Panc1 (cell line): ENCODE results near the gene TUB. TPM values are rescaled to one million over a fixed set of nuclear protein-coding genes. Genes with fewer than 3 reads are reported as not detected.
A peak's percentile ranks its signal among the peaks of the same experiment; 100 is the strongest.

ENCODE experiments used
- ATAC-seq: fragments of 200-7000 bp; cut with Tn5 transposase; 2 replicates; pipeline ENCODE4 v1.9.1; 2020; ENCODE audit warnings: mild to moderate bottlenecking, moderate library complexity
- BruUV-seq: library from RNA; stranded (reverse); fragments of 400-500 nt; replicated peaks from 2 replicates; lab custom pipeline; 2021; lab: Mats Ljungman, UMichigan
- CTCF ChIA-PET: fragments of 300-600 bp; sonication (Branson Sonifier 250); formaldehyde crosslinking; loops from one replicate; lab custom pipeline; 2022; ENCODE audit warnings: antibody characterized with exemption; lab: Charles Lee
- POLR2A ChIA-PET: fragments of 300-600 bp; sonication (Branson Sonifier 250); formaldehyde crosslinking; loops from one replicate; lab custom pipeline; 2022; ENCODE audit warnings: antibody characterized with exemption; lab: Charles Lee
- DNase-seq: peaks from one replicate; pipeline ENCODE4 v3.0.0-alpha.2; 2010; ENCODE audit warnings: low read depth, low spot score
- H3K27ac ChIP-seq: 2 replicates; pipeline ENCODE4 v1.5.1; 2011; ENCODE audit warnings: mild to moderate bottlenecking, low read length, inconsistent platforms
- H3K27me3 ChIP-seq: fragments of 200-500 bp; sonication (Bioruptor generic); 2 replicates; pipeline ENCODE4 v1.6.0; 2014; ENCODE audit warnings: low read length, inconsistent platforms; ENCODE audit not compliant: control insufficient read depth, insufficient read depth
- H3K36me3 ChIP-seq: fragments of 200-500 bp; sonication (Bioruptor generic); 2 replicates; pipeline ENCODE4 v1.5.1; 2014; ENCODE audit warnings: inconsistent platforms, mild to moderate bottlenecking, low read length, moderate library complexity; ENCODE audit not compliant: control insufficient read depth, insufficient read depth
- H3K4me1 ChIP-seq: 2 replicates; pipeline ENCODE4 v1.5.1; 2011; ENCODE audit warnings: inconsistent platforms, mild to moderate bottlenecking, low read length, moderate library complexity; ENCODE audit not compliant: control insufficient read depth, insufficient read depth
- H3K4me3 ChIP-seq, 2 experiments: 2 replicates each; pipeline ENCODE4 v1.5.1; 2011 to 2012; ENCODE audit warnings: low read depth in 2 of 2, low read length in 2 of 2, mild to moderate bottlenecking in 2 of 2, inconsistent platforms in 1 of 2, moderate library complexity in 1 of 2
- H3K9me3 ChIP-seq: fragments of 200-500 bp; sonication (Bioruptor generic); 2 replicates; pipeline ENCODE4 v1.5.1; 2014; ENCODE audit warnings: low read depth, mild to moderate bottlenecking, inconsistent platforms, low read length, moderate library complexity; ENCODE audit not compliant: control insufficient read depth, insufficient read depth
- POLR2AphosphoS5 ChIP-seq: IDR thresholded peaks from 2 replicates; pipeline ENCODE4 v1.6.1; 2012; ENCODE audit warnings: mild to moderate bottlenecking, low read depth, low read length, moderate library complexity
- SIN3A ChIP-seq: IDR thresholded peaks from 2 replicates; pipeline ENCODE4 v1.6.1; 2012; ENCODE audit warnings: low read depth, mild to moderate bottlenecking, low read length, moderate library complexity, borderline replicate concordance; ENCODE audit not compliant: insufficient read depth
- TCF7L2 ChIP-seq: IDR thresholded peaks from 2 replicates; pipeline ENCODE4 v1.6.1; 2011; ENCODE audit warnings: mild to moderate bottlenecking, low read depth, low read length, inconsistent platforms
- in situ Hi-C: cut with HindIII; loops from 2 replicates; pipeline ENCODE4 v1.10.0; 2016; ENCODE audit warnings: low sequenced_read_pairs, low pct_unique_long_range_greater_than_20kb
- intact Hi-C: fragments of 100-400 bp; cut with micrococcal nuclease; formaldehyde crosslinking; loops from one replicate; pipeline ENCODE4 v1.10.0; 2022; ENCODE audit not compliant: unreplicated experiment
- total RNA-seq: library from RNA; stranded (reverse); gene quantifications from one replicate; pipeline ENCODE4 v1.2.1, GENCODE V29; 2021; ENCODE audit not compliant: unreplicated experiment
- TF ChIP-seq, protein P1 (sequence below), 2 experiments: IDR thresholded peaks; 2 replicates each; pipeline ENCODE4 v1.6.1; 2011 to 2012; ENCODE audit warnings: low read depth in 2 of 2, control low read depth in 1 of 2, low read length in 1 of 2, mild to moderate bottlenecking in 1 of 2, moderate library complexity in 1 of 2; ENCODE audit not compliant: insufficient read depth in 1 of 2
- TF ChIP-seq, protein P2 (sequence below): fragments of 450-650 bp; IDR thresholded peaks from 2 replicates; pipeline ENCODE4 v1.5.1; 2017; ENCODE audit warnings: mild to moderate bottlenecking

Gene TUB
- total RNA-seq, 1 experiment from 2014 or later: 4.3 TPM

DNA sequence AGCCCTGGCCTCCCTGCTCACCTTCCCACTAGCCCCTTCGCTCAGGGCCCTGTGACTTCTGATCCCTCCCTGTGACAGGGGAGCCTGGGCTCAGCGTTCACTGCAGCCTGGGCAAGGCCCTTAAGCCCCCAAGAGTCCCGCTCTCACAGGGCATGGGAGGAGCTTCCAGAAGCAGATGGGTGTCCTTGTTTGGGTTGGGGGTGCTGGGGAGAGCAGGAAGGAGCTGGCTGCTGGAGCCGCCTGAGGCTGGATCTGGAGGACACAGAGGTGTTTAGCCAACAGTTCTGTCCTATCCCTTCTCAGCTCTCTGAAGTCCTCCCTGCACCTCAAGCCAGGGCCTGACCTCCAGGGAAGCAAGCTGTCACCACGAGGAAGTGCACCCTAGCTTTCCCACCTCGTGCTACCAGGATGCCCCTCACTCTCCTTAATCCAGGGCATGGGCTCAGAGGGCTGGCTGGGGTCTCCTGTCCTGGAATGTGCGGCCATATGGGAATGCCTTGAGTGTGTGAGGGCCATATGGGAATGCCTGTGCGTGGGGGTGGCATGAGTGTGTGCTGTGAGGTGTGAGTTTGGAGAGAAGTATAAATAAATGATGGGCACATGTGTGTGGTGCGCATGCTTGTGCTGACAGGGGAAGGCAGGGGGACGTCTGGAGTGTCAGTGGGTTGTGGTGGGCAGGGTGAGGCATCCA is 25.0 kb upstream of the TUB start:
- in situ Hi-C loops (no loop called here), intact Hi-C loops (no loop called here)
- H3K9me3 ChIP-seq: no peaks in the 10 kb centered on the region
- no TSS peak for BruUV-seq
- H3K4me1 ChIP-seq: no peaks in the 10 kb centered on the region
- H3K27me3 ChIP-seq: peaks cover 15% of the 10 kb centered on the region
- no peak overlapping the region for H3K4me3 ChIP-seq
- DNase-seq (no peak), ATAC-seq (peak; percentile 22; the same call in 1 of the 2 replicates)
- CTCF ChIA-PET: interaction anchor here (0.7 to 0.9 kb wide), 2 partner anchors 34 to 62 kb away, joined by 3 to 4 read pairs; no protein-coding TSS in a partner anchor
- H3K36me3 ChIP-seq: no peaks in the 10 kb centered on the region
- POLR2A ChIA-PET: no interaction called here
- H3K27ac ChIP-seq: no peak overlapping the region
- TF ChIP-seq POLR2AphosphoS5 (no peak), SIN3A (no peak), TCF7L2 (no peak)
- TF ChIP-seq, protein P1, sequence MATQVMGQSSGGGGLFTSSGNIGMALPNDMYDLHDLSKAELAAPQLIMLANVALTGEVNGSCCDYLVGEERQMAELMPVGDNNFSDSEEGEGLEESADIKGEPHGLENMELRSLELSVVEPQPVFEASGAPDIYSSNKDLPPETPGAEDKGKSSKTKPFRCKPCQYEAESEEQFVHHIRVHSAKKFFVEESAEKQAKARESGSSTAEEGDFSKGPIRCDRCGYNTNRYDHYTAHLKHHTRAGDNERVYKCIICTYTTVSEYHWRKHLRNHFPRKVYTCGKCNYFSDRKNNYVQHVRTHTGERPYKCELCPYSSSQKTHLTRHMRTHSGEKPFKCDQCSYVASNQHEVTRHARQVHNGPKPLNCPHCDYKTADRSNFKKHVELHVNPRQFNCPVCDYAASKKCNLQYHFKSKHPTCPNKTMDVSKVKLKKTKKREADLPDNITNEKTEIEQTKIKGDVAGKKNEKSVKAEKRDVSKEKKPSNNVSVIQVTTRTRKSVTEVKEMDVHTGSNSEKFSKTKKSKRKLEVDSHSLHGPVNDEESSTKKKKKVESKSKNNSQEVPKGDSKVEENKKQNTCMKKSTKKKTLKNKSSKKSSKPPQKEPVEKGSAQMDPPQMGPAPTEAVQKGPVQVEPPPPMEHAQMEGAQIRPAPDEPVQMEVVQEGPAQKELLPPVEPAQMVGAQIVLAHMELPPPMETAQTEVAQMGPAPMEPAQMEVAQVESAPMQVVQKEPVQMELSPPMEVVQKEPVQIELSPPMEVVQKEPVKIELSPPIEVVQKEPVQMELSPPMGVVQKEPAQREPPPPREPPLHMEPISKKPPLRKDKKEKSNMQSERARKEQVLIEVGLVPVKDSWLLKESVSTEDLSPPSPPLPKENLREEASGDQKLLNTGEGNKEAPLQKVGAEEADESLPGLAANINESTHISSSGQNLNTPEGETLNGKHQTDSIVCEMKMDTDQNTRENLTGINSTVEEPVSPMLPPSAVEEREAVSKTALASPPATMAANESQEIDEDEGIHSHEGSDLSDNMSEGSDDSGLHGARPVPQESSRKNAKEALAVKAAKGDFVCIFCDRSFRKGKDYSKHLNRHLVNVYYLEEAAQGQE (IDR thresholded peaks at IDR 0.05; ENCODE audit: insufficient read depth in 1 of 2, low read depth in 2 of 2, low read length in 1 of 2): no peak
- TF ChIP-seq, protein P2, sequence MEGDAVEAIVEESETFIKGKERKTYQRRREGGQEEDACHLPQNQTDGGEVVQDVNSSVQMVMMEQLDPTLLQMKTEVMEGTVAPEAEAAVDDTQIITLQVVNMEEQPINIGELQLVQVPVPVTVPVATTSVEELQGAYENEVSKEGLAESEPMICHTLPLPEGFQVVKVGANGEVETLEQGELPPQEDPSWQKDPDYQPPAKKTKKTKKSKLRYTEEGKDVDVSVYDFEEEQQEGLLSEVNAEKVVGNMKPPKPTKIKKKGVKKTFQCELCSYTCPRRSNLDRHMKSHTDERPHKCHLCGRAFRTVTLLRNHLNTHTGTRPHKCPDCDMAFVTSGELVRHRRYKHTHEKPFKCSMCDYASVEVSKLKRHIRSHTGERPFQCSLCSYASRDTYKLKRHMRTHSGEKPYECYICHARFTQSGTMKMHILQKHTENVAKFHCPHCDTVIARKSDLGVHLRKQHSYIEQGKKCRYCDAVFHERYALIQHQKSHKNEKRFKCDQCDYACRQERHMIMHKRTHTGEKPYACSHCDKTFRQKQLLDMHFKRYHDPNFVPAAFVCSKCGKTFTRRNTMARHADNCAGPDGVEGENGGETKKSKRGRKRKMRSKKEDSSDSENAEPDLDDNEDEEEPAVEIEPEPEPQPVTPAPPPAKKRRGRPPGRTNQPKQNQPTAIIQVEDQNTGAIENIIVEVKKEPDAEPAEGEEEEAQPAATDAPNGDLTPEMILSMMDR: no peak

DNA sequence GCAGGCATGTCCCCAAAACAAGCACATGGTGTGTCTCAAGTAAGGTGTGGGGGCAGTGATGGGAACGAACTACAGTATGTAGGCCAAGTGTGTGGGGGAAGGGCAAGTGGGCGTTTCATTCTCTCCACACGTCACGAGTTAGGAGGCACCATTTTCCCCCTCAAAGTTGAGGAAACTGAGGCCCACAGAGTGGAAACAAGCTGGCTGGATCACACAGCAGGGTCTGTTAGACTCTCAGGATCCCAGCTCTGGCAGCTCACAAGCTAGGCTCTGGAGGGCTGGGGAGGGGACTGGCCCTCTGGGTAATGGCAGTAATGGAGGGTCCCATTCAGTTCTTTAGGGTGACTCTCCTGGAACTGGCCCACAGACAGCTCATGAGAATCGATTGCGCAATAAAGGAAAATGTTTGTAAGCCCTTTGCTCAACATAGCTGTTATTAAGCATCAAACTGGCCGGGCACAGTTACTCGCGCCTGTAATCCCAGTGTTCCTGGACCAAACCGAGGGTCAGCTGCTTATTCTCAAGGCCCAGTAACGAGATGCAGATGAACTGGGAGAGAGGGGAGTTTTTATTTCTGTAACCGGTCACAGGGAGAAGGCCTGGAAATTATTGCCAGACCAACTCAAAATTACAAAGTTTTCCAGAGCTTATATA is 24.1 kb upstream of the TUB start:
- in situ Hi-C loops: no loop called here
- ChIA-PET CTCF (interaction anchor here (0.7 kb wide), 1 partner anchor 61 kb away, joined by 4 read pairs; no protein-coding TSS in a partner anchor), POLR2A (no interaction called here)
- BruUV-seq: no TSS peak
- no peaks in the 10 kb centered on the region for H3K9me3 ChIP-seq
- no peak overlapping the region for H3K27ac ChIP-seq
- no peaks in the 10 kb centered on the region for H3K36me3 ChIP-seq
- ATAC-seq: no peak
- peaks cover 5% of the 10 kb centered on the region for H3K27me3 ChIP-seq
- TF ChIP-seq TCF7L2 (no peak), SIN3A (no peak), POLR2AphosphoS5 (no peak)
- TF ChIP-seq, protein P1 (IDR thresholded peaks at IDR 0.05; ENCODE audit: insufficient read depth in 1 of 2, low read depth in 2 of 2, low read length in 1 of 2): no peak
- TF ChIP-seq, protein P2: no peak
- DNase-seq: no peak
- intact Hi-C loops: no loop called here
- H3K4me3 ChIP-seq: no peak overlapping the region
- no peaks in the 10 kb centered on the region for H3K4me1 ChIP-seq
